ENCODE measurements around the gene PDCD10.

GRCh38 chr3:167732313-167733065, 2.2 kb downstream of the PDCD10 start:
- TF ChIP-seq, protein P1, sequence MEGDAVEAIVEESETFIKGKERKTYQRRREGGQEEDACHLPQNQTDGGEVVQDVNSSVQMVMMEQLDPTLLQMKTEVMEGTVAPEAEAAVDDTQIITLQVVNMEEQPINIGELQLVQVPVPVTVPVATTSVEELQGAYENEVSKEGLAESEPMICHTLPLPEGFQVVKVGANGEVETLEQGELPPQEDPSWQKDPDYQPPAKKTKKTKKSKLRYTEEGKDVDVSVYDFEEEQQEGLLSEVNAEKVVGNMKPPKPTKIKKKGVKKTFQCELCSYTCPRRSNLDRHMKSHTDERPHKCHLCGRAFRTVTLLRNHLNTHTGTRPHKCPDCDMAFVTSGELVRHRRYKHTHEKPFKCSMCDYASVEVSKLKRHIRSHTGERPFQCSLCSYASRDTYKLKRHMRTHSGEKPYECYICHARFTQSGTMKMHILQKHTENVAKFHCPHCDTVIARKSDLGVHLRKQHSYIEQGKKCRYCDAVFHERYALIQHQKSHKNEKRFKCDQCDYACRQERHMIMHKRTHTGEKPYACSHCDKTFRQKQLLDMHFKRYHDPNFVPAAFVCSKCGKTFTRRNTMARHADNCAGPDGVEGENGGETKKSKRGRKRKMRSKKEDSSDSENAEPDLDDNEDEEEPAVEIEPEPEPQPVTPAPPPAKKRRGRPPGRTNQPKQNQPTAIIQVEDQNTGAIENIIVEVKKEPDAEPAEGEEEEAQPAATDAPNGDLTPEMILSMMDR (IDR thresholded peaks at IDR 0.05): no peak
- no peak for TF ChIP-seq EP300 (IDR thresholded peaks at IDR 0.05; ENCODE audit: borderline replicate concordance in 1 of 2, low read depth in 1 of 2, low read length in 1 of 2)
- no peak for TF ChIP-seq SMC3 (IDR thresholded peaks at IDR 0.05; ENCODE audit: low read depth, low read length)
- TF ChIP-seq EZH2phosphoT487 (IDR thresholded peaks at IDR 0.05; ENCODE audit: borderline replicate concordance, low read depth): no peak
